IPS-NIHi11 (cell line): ENCODE data around the gene ATOH8.
"Not testable (repeated sequence)": the region's sequence is repeated elsewhere in the genome, so short reads cannot be mapped to it uniquely, and the experiment has no call there.

Experiments
- DNase-seq: peaks from one replicate; pipeline ENCODE4 v3.0.0; 2012; ENCODE audit warnings: mixed read lengths, low spot score

ATOH8 gene

DNA sequence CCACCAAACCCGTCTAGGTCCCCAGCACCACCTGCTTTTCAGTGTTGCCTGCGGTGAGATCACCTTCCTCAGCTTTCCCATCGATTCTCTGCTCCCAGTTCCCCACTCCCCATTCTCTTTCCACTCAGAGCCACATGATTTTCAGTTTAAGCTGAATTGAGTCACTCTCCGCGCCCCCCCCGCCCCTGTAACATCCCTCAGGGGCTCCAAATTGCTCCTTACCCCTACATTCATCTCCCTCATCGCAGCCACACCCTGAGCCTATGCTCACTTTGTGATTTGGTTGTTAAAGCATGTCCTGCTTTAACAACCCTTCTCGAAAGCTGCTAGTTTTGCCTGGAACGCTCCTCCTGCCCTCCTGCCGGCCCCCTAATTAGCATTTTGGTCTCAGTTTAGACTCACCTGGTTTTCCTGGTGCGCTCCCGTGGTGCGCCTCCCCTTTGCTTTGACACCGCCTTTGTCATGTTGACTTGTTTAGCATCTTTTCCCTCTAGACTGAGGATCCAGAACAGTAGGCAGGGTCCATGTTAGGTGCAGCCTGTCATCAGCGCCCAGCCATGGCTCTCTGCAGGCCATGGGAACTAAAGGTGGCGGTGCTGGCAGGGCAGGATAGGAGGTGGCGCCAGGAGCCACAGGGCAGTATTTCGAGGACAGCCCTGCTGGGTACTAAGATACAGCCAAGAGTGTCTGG is 74.2 kb downstream of the ATOH8 start:
- DNase-seq, result no peak

DNA sequence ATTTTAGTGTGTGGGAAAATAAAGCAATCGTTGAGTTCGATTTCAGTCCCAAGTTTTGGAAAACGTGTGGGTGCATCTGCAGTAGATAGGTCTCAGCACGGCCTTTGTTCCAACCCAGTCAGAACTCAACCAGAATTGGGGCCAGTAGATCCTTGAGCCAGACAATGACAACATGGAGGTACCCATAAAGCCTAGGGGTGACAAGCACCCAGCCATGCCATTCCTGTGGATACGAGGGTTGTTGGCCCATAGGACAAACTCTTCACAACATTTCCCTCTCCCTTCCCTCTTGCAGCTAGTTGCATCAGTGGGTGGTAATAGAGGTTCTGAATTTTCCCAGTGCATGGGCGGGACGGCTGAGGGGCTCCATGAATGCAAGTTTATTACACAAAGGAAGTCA is 74.9 kb downstream of the ATOH8 start:
- no peak for DNase-seq

DNA sequence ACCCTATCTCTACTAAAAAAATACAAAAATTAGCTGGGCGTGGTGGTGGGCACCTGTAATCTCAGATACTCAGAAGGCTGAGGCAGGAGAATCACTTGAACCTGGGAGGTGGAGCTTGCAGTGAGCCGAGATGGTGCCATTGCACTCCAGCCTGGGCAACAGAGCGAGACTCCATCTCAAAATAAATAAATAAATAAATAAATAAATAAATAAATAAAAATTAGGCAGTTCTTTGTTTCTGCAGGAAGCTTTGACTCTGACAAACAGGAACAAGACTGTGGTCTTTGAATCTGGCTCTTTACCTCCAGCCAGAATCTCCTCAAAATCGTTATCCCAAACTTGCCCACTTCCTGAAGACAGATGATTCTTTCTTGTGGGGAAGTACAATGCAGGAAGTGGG is 75.6 kb downstream of the ATOH8 start:
- DNase-seq, result not testable (repeated sequence)

DNA sequence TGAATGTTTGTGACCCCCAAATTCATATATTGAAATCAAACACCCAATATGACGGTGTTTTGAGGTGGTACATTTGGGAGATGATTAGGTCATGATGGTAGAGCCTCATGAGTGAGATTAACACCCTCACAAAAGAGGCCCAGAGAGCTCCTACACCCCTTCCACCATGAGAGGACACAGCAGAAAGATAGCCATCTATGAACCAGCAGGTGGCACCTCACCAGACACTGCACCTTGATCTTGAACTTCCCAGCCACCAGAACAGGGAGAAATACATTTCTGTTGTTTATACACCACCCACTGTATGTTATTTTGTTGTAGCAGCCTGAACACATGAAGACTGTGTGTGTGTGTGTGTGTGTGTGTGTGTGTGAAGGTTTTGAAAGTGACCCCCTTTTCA is 76.9 kb downstream of the ATOH8 start:
- DNase-seq, result no peak

DNA sequence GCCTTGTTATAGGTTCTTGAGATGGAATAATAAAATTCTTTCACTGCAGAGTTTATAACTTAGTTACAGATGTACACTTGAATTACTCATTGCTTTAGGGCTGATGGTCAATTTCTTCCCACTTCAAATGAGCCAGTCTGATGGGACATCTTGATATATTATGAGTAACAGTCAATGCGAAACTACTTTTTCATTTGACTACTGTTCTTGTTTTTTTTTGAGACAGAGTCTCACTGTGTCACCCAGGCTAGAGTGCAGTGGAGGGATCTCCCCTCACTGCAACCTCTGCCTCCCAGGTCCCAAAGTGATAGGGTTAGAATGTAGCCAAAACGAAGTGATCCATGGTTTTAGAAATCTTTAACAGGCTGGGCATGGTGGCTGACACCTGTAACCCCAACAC is 77.9 kb downstream of the ATOH8 start:
- no peak for DNase-seq

DNA sequence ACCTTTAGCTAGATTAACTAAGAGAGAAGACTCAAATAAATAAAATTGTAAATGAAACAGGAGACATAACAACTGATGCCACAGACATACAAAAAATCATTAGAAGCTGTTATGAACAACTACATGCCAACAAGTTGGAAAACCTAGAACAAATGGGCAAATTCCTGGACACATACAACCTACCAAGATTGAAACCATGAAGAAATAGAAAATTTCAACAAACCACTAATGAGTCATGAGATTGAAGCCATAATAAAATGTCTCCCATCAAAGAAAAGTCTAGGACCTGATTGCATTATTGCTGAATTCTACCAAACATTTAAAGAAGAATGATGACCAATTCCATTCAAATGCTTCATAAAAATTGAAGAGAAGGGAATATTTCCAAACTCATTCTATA is 80.7 kb downstream of the ATOH8 start:
- no peak for DNase-seq
